Neural crest cell (in vitro differentiated cells): Measurements from ENCODE around the gene TNF. TPM values are rescaled to one million over a fixed set of nuclear protein-coding genes. Genes with fewer than 3 reads are reported as not detected.

Experiments used
- DNase-seq: peaks from one replicate; pipeline ENCODE4 v3.0.0; 2021; ENCODE audit warnings: low read depth, mixed read lengths, low spot score
- H3K27ac Mint-ChIP-seq: one replicate; pipeline ENCODE4 v1.8.0; 2021; ENCODE audit warnings: mild to moderate bottlenecking, mixed read lengths; ENCODE audit not compliant: unreplicated experiment
- H3K27me3 Mint-ChIP-seq: 2 replicates; pipeline ENCODE4 v1.8.0; 2021; ENCODE audit warnings: low read depth, mild to moderate bottlenecking, mixed read lengths
- H3K36me3 Mint-ChIP-seq: 2 replicates; pipeline ENCODE4 v1.8.0; 2021; ENCODE audit warnings: low read depth, mild to moderate bottlenecking, mixed read lengths
- H3K4me1 Mint-ChIP-seq: 2 replicates; pipeline ENCODE4 v1.8.0; 2021; ENCODE audit warnings: mixed read lengths
- H3K4me3 Mint-ChIP-seq: one replicate; pipeline ENCODE4 v1.8.0; 2021; ENCODE audit warnings: mild to moderate bottlenecking, mixed read lengths
- H3K9me3 Mint-ChIP-seq: 2 replicates; pipeline ENCODE4 v1.8.0; 2021; ENCODE audit warnings: mixed read lengths
- total RNA-seq: library from RNA; stranded (reverse); gene quantifications from 2 replicates; pipeline ENCODE4 v1.2.1, GENCODE V29; 2021
- TF ChIP-seq, protein P1 (sequence below): fragments of 200-600 bp; sonication (generic); conservative IDR thresholded peaks from 2 replicates; pipeline ENCODE4 v1.5.0; 2021; ENCODE audit warnings: antibody characterized with exemption, mild to moderate bottlenecking

TNF gene
- total RNA-seq, 1 donor from 2014 or later = not detected

DNA sequence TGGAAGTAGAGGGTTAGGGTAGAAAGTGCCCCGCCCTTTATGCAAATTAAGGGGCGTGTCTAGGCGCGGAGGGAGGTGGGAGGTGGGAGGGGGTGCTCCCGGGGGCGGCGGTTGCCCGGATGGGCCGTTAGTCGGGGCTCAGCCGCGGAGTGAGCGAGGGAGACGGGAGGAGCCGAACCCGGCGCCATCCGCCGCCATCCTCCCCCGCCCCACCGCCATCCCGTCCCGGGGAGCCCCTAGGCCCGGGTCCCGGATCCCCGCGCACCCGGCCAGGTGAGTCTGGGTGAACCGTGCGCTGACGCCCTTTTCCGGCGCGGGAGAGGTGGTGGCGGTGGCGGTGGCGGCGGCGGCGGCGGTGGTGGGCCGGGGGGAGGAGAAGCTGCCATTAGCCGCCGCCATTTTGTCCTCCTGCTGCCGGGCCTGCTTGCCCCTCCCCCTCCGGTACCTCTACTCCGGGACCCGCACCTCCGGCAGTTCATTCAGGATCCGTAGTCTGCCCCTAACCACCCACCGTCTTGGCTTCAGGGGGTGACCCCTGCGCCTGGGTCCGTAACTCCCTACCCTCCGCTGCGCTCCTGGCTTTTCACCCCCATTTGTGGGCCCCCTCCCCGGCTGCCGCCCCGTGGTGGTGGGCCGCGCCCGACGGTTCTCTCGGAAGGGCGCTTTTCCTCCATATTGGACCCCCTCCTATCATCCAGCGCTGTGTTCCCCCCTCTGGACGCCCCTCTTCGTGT lies 45.4 kb downstream of the TNF start, which contains the start of gene PRRC2A:
Gene PRRC2A (plus strand): TSS at position 130 of the 734 bp plus-strand sequence. CDS start 2,075 bp downstream, outside the sequence.
- H3K27me3 Mint-ChIP-seq = no peaks in the 10 kb centered on the region
- DNase-seq = peak; percentile 74
- peaks cover 35% of the 10 kb centered on the region for H3K4me1 Mint-ChIP-seq
- H3K27ac Mint-ChIP-seq = peak within 1 kb of the TSS; percentile 97
- TF ChIP-seq, protein P1, sequence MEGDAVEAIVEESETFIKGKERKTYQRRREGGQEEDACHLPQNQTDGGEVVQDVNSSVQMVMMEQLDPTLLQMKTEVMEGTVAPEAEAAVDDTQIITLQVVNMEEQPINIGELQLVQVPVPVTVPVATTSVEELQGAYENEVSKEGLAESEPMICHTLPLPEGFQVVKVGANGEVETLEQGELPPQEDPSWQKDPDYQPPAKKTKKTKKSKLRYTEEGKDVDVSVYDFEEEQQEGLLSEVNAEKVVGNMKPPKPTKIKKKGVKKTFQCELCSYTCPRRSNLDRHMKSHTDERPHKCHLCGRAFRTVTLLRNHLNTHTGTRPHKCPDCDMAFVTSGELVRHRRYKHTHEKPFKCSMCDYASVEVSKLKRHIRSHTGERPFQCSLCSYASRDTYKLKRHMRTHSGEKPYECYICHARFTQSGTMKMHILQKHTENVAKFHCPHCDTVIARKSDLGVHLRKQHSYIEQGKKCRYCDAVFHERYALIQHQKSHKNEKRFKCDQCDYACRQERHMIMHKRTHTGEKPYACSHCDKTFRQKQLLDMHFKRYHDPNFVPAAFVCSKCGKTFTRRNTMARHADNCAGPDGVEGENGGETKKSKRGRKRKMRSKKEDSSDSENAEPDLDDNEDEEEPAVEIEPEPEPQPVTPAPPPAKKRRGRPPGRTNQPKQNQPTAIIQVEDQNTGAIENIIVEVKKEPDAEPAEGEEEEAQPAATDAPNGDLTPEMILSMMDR = no peak
- H3K4me3 Mint-ChIP-seq = peak within 1 kb of the TSS; percentile 96
- peaks cover 23% of the 10 kb centered on the region for H3K36me3 Mint-ChIP-seq
- H3K9me3 Mint-ChIP-seq = no peaks in the 10 kb centered on the region

DNA sequence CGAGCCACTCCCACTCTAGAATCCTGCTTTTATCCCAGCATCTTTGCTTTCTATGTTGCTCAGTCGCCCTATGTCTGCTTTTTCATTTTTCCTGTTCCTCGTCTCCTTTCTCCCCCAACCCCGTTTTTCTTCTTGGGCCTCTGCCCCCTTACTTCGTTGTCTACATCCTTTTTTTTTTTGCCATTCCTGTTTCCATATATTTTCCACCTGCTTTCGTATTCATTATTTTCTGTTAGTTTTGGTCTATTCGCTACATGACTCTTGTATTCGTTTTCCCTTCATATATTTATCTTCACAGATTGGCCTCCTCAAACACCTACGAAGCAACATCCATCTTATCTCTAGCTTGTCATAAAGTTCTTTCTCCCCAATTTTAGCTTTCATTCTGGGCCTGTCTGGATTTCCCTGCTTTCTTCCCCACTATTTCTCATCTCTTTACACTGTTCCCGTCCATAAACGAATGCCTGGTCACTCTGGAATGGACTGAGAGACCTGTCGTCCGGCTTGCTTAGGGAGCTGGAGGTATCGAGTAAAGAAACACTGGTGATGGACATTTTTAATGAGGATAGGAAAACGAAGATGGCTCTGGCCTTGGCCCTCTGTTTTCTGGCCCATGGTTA lies 46.1 kb downstream of the TNF start:
- Mint-ChIP-seq H3K9me3 (no peaks in the 10 kb centered on the region), H3K4me3 (peak overlapping the region; percentile 96), H3K36me3 (peaks cover 27% of the 10 kb centered on the region), H3K27ac (peak overlapping the region; percentile 97), H3K27me3 (no peaks in the 10 kb centered on the region), H3K4me1 (peaks cover 35% of the 10 kb centered on the region)
- no peak for DNase-seq
- TF ChIP-seq, protein P1 = no peak

DNA sequence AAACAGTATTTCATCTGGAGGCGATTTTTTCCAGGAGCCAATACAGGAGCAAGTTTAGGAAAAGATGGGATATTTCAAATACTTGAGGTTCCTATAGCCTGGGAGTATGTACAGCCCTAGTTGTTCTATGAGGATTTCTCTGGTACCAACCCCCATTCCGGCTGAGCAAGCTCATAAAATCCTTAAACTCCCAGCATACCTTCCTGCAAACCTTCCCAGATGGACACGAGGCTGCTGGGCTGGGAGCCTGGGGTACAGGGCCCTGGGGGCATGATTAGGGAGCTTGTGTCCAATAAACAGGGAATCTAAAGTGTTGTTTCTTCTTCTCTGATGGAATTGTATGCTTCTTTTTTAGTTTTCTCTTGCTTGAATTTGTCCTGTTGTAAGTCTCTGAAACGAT lies 46.6 kb downstream of the TNF start:
- no peaks in the 10 kb centered on the region for H3K9me3 Mint-ChIP-seq
- H3K27me3 Mint-ChIP-seq = no peaks in the 10 kb centered on the region
- TF ChIP-seq, protein P1 = no peak
- peaks cover 29% of the 10 kb centered on the region for H3K36me3 Mint-ChIP-seq
- H3K4me3 Mint-ChIP-seq = peak overlapping the region; percentile 96
- H3K4me1 Mint-ChIP-seq = peaks cover 32% of the 10 kb centered on the region
- DNase-seq = no peak
- H3K27ac Mint-ChIP-seq = peak overlapping the region; percentile 97

DNA sequence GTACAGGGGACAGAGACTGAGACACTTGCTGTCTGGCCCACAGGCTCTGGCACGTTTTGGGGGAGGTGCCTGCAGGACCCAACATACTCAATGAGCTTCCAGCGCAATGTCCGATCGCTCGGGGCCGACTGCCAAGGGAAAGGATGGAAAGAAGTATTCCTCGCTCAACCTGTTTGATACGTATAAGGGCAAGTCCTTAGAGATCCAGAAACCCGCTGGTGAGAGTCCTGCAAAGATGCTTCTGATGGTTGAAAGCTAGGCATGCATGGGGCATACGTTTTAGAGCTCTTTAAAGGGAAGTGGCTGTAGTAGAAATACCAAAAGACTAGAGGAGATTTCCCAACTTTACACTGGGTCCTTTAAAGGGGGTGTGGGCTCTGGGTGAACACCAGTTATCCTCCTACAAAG lies 47.3 kb downstream of the TNF start:
- Mint-ChIP-seq H3K9me3 (no peaks in the 10 kb centered on the region), H3K36me3 (peaks cover 35% of the 10 kb centered on the region), H3K27ac (no peak overlapping the region), H3K4me3 (peak overlapping the region; percentile 96), H3K27me3 (no peaks in the 10 kb centered on the region), H3K4me1 (peaks cover 31% of the 10 kb centered on the region)
- no peak for DNase-seq
- TF ChIP-seq, protein P1 = no peak

DNA sequence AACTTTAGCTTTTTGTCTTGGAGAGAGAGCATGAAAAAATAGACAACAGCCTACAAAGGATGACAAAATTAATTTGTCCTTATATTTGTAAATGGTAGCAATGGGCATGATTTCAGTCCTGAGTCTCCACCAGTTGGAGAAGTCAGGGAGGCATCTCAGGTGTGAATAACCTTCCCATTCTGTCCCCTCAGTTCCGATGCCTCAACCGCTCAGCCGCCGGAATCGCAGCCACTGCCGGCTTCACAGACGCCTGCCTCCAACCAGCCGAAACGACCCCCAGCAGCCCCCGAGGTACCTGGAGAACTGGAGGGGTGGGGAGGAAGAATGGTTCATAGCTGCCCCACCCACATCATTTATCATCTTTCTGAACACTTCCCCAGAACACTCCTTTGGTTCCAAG lies 48.7 kb downstream of the TNF start:
- peaks cover 46% of the 10 kb centered on the region for H3K36me3 Mint-ChIP-seq
- H3K27ac Mint-ChIP-seq = no peak overlapping the region

More for the DNA sequence above, 48.7 kb downstream of the TNF start:
- Mint-ChIP-seq H3K27me3 (no peaks in the 10 kb centered on the region), H3K4me1 (peaks cover 31% of the 10 kb centered on the region), H3K9me3 (no peaks in the 10 kb centered on the region), H3K4me3 (peak overlapping the region; percentile 72)
- TF ChIP-seq, protein P1 = no peak
- no peak for DNase-seq
